DMS79 treated with DMSO at 0.1 percent for 48 hours (cell line): ENCODE data around the gene AFAP1L2.
A peak's percentile ranks its signal among the peaks of the same experiment; 100 is the strongest.
"Not testable (repeated sequence)": the region's sequence is repeated elsewhere in the genome, so short reads cannot be mapped to it uniquely, and the experiment has no call there.

Experiments
- DNase-seq: peaks from one replicate; lab custom pipeline; 2025; lab: John Stamatoyannopoulos, UW

Gene AFAP1L2

DNA sequence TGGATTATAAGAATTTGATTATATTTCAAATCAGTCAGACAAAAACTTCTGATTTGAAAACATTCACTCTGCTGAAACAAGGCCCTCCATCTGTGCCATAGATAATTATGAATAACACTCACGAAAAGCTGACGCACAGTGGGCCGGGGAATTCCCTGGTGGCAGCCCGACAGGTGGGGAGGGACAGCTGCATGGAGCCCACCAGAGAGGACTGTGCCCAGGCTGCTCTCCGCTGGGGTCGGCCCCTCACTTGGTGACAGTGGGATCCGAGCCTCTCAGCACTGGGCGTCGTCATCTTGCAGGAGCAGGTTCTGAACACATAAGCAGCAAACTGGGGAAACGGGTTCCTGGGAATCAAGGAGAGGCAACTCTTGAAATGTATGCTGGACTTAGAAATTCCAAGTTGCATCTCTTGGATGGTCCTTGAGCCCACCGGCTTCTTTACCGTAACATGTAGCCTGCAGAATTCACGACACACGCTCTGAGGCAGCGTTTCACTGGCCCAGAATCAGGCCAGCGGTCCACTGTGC lies 41.4 kb downstream of the AFAP1L2 start:
- DNase-seq: no peak

DNA sequence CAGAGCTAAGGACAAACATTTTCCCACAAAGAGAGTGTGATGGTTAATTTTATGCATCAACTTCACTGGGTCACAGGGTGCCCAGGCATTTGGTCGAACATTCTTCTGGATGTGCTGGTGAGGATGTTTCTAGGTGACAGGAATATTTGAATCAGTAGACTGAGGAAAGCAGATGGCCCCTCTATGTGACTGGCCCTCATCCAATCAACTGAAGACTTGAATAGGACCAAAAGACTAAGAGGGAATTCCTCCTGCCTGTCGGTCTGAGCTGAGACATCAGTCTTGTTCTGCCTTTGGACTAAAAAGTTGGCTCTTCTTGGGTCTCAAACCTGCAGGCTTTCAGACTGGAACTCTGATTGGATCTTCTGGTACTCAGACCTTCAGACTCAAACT lies 44.4 kb downstream of the AFAP1L2 start:
- DNase-seq: no peak

DNA sequence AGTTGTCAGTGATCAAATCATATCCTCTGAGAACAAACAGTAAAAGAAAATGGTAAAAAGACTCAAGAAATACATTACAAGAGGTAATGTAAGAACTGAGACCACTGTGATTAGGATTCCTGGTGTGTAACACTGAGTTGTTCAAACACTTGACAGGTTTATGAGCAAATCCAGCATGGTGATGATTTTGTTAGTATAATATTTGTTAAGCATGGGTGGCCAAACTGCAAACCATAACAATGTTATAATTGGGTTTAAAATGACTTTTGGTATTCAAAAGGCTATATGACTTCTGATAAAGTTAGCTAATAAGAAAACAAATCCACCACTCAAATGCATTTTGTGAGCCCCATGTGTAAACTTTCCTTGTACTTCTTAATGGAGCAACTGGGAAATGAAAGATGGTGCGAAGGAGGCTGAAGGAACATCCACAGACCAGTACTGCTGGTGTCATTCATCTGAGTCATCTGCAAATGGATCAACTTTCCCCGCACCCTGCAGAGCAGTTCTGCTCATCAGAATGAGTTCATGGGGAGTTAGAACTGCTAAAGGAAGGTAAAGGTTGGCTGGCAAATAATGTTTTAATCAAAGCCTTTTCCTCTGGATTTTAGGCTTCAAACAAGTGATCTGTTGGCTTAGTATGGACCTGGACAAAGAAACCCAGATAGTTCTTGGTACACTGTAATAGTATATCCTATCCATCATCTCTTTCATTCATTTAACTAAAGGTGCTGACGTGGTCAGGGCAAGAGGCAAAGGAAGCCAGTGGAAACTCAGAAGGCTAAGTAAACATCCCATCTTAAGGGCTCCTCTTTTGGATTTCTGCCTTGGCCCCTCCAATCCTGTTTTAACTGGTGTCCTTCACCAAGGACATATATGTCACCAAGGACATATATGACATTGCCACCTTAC lies 45.0 kb downstream of the AFAP1L2 start:
- no peak for DNase-seq

DNA sequence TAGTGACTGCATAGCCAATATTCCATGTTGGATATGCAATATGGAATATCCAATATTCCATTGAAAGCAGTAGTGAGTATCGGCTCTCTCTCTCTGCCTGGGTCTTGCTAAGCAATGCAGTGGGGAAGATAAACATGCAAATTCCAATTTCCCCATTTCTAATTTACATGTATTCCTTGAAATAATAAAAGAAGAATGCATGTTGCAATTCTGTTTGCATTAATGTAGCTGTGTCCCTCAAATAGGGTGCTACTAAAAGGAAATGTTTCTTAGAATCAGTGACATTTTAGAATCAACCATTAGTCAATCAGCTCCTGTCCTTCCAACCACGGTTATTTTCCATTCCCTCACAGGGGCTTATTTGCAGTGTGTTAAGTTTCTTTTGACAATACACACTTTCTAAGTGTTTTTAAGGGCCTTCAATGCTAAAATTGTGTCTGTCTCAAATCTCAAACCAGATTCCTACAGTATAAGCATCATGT lies 46.7 kb downstream of the AFAP1L2 start:
- no peak for DNase-seq

DNA sequence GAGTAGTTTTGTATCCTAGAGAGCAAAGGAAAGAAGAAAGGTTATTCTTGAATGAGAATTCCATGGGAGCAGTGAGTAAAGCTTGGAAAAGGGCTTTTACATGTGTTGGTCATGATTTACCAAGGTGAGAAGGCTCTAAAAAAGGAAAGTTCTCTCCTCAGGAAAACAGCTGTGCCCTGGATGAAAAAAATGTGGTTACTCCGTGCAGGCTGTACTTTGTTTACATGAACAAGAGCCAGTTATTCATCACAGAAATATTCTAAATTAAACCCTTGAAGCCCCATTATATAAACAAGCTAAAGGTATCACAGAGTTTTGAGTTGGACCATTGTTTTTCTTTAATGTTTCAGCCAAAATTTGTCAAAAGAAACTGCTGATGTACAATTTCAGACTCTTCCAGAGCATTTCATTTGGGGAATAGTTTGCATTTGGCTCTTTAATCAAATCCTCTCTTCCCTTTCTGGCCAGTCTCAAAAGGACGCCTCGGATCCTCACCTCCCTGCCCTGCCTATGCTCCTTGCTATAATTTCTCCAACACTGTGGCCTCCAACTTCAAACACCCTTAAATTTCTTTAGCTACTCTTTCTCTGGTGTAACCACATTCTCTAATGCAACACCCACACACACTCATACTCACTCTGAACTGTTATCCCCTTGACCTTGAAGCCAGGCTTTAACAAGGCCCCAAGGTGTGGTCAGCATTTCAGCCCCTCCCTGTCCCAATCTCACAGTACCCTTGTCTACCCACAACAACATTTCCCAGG lies 47.4 kb downstream of the AFAP1L2 start:
- DNase-seq: no peak

DNA sequence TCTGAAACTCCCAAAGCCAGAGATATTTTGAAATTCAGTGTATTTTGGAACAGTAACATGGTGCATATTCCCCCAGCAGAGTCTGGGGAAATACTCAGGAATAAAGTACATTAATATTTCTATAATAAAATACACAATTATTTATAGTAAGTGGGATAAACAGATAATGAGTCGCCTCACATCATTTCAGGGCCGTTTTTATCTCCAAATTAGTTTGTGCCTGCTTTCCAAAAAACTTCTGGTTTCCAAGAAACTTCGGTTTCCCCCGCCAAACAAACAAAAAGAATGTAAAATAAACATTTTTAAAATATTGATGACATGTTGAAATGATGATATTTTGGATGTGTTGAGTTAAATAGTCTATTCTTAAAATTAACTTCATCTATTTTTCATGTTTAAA lies 48.2 kb downstream of the AFAP1L2 start:
- no peak for DNase-seq

DNA sequence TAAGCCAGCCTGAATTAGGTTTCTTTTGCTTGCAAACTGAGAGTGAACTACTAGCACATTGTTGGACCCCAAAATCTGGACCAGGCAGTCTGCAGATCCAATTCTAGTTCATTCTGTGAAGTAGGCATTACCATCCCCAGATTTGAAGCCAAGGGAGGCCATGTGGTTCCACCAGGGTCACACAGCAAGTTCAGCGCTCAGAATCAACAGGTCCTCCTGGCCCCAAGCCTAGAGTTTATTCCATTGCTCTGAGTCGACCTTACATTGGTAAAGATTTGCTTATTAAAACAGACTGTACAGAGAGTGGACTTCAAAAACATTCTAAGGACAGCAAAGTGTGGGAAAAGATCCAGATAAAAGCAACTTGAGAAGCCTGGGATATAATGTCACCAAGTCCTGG lies 50.9 kb downstream of the AFAP1L2 start:
- no peak for DNase-seq

DNA sequence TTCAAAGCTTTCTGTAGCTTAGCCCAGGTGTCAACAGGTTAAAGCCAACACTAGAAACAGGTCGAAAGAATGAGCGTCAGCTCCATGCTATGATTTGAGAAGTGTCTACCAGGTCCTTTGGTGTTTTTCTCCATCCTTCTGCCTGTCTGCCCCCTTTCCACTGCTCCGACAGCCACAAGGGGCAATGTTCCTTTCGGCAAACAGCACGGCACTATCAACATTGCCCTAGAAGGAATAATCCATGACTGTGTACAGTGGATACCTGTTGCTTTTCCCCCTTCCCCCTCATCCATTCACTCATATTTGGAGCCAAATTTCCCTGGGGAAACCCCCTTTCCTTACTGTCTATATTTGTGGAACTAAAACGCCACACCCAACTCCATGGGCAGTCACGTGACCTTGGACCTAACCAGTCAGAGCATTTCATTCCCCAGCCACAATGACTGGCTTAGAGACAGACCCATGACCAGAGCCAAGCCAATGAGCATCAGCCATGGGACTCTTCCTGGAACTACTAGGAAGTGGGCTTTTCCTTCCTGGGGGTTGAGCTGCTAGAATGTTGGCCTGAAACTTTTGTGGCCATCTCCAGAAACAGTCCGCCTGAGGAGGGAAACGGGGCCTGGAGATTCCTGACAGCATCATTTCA lies 51.5 kb downstream of the AFAP1L2 start:
- no peak for DNase-seq

DNA sequence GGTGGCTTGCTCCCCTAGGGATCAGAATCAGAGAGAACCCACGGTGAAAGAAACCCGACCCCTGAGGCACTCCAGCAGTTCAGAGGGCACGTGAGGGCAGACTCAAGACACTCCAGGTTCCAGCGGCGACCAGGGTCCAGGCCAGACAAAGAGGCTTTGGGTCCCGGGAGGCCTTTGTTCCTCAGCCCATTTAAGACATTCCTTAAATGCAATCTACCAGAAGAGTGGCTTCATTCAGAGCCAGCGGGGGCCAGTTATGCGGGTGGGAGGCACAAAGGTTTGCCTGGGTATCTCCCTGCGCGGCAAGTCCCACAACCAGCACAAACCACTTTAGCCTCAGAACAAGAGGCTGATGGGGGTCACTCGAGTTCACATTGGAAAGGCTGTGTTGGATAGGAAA lies 53.6 kb downstream of the AFAP1L2 start:
- peak; percentile 34 for DNase-seq

DNA sequence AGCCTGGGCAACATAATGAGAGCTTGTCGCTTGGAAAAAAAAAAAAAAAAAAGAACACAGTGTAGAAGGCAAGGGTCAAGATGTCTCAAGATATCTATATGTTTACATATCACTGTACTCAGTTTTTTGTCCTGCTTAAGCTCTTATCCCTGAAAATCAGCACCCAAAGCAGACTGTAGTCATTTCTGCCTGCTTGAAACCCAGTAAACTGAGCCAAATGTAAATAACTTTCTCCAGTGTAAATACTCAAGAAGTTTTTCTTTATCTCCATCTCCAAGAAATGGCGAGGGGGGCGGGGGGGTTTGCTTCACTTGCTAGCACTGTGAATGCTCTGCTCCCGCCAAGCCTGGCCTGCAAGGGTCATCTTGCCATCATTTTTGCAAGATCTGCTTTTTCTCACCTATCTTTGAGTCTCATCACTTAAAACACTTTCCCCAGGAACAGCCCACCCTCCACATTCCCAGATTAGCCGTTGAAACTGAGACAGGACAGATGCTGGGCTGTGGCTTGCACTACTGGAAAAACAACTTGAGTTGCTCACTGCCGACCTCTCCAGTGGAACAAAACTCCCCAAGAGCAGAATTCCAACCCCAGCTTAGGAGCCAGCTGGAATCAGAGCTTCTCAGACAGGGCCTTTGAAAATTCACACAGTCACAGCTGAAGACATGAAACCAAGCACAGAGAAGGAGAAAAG lies 54.6 kb downstream of the AFAP1L2 start:
- DNase-seq: no peak

DNA sequence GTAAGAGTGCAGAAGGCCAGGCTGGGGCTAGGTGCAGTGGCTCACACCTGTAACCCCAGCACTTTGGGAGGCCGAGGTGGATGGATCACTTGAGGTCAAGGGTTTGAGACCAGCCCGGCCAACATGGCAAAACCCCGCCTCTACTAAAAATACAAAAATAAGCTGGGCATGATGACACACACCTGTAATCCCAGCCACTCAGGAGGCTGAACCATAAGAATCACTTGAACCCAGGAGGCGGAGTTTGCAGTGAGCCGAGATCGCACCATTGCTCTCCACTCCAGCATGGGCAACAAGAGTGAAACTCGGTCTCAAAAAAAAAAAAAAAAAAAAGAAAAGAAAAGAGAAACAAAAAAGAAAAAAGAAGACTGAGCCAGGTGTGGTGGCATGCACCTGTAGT lies 55.2 kb downstream of the AFAP1L2 start:
- not testable (repeated sequence) for DNase-seq

DNA sequence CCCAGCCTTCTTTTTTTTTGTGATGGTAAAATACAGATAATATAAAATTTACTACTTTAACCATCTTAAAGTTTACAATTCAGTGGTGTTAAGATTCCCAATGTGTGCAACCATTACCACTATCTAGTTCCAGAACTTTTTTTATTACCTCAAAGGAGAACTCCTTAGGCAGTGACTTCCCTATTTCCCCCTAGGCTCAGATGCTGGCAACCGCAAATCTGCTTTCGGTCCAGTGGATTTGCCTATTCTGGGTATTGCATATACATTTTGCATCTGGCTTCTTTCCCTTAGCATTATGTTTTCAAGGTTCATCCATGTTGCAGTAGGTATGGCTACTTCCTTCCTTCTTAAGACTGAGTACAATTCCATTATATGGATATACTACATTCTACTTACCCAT lies 56.5 kb downstream of the AFAP1L2 start:
- no peak for DNase-seq

DNA sequence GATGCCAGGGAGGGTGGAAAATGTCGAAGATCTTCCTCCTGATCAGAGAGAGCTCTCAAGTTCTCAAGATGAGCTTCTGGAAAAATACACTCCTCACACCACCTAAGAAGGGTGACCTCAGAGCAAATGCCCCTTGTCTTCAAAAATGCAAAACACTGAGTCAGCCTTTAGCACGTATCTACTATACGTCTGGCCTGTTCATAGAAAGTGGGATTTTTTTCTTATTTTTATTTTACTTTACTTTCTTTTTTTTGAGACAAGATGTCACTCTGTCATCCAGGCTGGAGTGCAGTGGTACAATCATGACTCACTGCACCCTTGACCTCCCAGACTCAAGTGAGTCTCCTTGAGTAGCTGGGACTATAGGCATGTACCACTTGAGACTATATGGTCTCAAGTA lies 57.1 kb downstream of the AFAP1L2 start:
- DNase-seq: no peak

DNA sequence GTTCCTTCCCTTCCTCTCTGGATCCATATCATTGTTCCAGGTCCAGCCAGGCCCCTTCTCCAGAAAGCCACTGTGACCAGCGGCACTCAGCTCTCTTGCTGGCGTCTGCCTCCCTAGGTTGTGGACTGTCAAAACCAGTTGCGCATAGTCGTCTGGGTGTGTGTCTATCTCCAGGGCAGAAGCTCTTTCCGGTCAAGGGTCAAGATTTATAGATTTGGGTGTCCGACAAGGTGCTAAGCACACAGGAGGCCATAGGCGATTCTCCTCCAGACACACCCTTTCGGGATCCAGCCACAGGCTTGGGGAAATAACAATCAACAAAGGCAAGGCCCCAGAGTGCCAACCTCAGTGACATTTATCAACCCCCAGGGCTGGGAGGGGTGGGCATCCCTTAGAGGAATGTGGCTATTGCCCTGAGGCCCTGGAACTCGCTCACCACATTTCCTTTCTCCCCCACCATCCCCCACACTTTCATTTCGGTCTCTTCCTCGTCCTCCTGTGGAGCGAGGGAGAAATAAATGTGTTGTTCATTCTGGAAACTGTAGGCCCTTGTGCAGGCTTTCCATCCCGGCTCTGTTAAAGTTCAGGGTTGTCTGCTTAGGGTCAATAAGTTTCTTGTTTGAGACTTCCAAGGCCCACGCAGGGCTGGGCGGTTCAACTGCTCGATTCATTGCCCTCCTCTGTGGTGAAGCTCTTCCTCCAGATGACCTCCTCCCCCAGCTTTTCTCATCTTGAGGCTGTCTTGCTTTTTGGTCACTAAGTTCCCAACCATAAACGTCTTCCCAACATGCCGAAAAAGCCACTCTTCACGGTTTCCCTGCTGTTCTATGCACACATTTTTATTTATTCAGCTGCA lies 57.9 kb downstream of the AFAP1L2 start:
- DNase-seq: no peak

DNA sequence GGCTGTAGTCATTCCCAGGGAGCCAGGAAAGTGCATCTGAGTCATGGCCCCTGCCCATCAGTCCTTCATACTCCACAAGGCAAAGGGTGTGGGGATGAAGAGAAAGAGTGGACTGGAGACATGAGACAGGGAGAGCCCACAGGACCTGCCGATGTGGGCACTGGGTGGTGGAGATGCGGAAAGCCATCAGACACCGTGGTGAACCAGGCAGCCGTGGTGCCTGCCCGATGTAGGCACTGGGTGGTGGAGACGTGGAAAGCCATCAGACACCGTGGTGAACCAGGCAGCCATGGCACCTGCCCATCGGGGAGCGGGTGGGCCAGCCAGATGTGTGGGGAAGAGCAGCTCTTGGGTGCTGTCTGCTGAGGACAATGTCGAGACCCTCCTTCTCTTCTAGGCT lies 58.6 kb downstream of the AFAP1L2 start:
- DNase-seq: no peak

DNA sequence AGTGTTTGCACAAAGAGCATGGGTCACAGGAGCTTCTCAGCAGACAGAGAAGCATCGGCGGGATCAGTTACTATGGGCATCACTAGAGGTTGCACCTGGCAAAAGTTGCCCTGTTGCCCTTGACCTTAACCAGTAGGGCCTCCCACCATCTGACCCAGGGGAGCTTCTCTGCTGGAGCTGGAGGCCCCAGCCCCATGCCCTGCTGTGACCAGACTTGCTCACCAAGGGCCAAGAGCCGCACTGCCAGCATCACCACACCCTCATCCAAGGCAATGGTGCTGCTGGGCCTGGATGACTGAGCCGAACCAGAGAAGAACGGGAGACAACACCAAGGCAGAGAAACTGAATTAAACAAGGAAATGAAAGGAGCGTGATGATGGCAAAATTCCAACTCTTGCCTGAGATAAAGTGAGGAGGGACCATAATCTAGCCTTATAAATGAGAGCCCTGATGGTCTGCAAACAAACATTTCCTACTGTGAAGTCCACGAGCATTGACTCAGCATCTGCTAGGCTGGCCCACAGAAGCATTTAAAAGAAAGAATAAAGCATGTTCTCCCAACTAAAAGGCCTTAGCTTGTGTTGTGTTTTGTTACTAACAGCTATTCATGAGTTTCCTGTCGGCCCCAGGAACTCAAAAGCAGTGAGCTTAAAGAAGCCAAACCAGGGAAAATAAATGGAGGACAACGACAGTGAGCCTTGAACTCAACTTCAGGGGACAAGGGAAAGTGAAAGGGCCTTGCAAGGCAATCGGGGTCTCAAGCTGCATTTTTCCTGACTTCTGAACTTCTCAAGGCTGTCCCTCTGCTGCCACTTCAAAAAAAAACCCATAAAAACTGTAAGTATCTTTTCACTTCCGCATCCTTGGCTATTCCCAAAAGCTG lies 60.4 kb downstream of the AFAP1L2 start:
- DNase-seq: no peak

DNA sequence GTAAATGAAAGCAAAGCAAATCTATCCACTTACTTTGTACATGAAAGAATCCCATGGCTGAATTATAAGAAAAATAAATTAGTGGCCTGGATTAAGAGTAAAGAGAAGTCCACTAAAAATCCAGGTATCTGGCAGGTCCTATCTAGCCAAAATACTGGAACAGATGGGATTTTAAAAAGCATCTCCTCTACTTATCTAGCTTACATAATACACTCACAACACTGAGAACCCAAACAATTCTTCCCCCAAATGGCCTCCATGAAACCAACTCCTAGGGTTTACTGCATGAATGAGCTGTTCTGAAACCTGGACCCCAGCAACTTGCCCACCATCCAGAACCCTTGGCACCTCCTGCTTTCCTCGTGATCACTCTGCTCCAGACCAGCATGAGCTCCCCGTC lies 61.3 kb downstream of the AFAP1L2 start:
- DNase-seq: no peak

DNA sequence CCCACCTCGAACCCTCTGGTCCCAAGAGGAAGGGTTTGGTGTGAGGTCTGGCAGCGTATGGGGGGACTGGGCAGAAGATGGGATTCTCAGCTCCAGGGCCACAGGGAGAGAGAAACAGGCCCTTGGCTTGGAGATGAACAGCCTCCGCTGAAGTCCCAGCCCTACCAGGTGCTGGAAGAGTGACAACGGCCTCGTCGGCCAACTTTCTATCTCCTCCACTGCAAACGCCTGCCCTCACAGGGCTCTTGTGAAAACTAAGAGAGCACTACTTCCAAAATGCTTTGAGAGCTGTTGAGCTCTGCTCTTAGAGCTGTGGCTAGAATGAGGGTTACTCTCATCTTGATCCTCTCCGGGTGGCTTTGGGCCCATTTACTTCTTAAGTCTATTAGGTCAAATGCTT lies 63.5 kb downstream of the AFAP1L2 start:
- peak; percentile 62 for DNase-seq

DNA sequence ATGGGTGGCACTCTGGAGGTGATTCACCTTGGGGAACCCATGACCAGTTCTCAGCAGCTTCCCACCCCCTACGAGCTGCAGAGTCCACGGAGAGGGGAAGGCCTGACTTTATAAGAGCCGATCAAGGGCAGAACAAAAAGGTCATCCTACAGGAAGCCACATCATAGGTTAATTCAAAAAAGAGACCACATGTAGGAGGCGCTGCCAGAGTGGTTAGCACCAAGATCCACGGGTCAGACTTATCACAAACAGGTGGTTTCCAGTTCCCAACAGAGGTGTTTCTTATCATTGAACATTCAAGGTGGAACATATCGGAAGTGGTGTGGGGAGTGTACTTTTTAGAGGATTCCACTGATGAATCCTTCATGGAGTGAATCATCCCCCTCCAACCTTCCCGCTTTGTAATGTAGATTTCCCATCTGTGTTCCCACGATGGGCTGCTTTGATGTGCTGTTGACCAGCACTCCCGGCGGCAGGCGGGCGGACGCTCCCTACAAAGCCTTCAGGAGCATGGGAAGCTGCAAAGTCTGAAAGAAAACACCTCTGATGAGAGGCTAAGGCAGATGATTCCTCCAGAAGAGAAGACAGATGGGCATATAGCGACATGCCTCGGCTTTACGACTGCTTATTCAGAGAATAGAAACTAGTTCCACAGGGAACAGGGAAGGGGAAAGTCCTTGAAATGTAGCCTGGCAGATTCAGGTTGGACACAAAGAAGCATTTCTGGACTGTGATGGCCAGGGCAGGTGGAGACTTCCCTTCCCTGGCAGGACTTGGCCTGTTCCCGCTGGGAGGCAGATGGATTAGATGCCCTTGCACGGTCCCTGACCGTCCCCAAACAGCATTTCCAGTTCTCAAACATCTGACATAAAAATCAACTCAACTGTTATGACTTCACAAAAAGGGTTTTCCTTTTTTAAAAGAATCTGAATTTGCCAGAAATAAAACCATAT lies 66.5 kb downstream of the AFAP1L2 start:
- no peak for DNase-seq
